AG04449 (cell line): ENCODE measurements around the gene GJB3.

Experiments used
- CTCF ChIA-PET: fragments of 350-600 bp; formaldehyde crosslinking; extraction: SDS; loops from one replicate; lab custom pipeline; 2021; ENCODE audit warnings: antibody characterized with exemption; lab: Yijun Ruan, JAX
- POLR2A ChIA-PET: fragments of 400-600, 350-600 bp; formaldehyde crosslinking; extraction: SDS; loops from one replicate; lab custom pipeline; 2020; ENCODE audit warnings: antibody characterized with exemption, inconsistent platforms; lab: Yijun Ruan, JAX
- DNase-seq: peaks from one replicate; pipeline ENCODE4 v3.0.0-alpha.2; 2010; ENCODE audit warnings: low read depth, low spot score
- H3K4me3 ChIP-seq: 2 replicates; pipeline ENCODE4 v1.5.1; 2011; ENCODE audit warnings: low read depth, mild to moderate bottlenecking, control low read depth, low read length
- TF ChIP-seq, protein P1 (sequence below): IDR thresholded peaks from one replicate; pipeline ENCODE4 v1.5.1; 2011; ENCODE audit warnings: mild to moderate bottlenecking, moderate library complexity, low read length, control low read depth, inconsistent platforms; ENCODE audit not compliant: insufficient read depth; ENCODE audit errors: missing control alignments

Gene GJB3

DNA sequence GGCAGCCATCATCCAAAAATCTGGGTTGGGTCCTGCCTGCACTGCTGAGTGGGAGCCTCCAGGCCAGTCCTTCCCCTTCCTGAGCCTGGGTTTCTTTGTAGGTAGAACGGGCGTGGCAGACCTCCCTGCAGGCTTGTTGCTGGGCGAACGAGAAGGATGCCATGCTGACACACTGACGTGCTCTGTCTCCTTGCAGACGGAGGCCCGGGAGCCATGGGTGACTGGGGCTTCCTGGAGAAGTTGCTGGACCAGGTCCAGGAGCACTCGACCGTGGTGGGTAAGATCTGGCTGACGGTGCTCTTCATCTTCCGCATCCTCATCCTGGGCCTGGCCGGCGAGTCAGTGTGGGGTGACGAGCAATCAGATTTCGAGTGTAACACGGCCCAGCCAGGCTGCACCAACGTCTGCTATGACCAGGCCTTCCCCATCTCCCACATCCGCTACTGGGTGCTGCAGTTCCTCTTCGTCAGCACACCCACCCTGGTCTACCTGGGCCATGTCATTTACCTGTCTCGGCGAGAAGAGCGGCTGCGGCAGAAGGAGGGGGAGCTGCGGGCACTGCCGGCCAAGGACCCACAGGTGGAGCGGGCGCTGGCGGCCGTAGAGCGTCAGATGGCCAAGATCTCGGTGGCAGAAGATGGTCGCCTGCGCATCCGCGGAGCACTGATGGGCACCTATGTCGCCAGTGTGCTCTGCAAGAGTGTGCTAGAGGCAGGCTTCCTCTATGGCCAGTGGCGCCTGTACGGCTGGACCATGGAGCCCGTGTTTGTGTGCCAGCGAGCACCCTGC lies 13.2 kb downstream of the GJB3 start:
- CTCF ChIA-PET = no interaction called here
- DNase-seq = no peak
- TF ChIP-seq, protein P1, sequence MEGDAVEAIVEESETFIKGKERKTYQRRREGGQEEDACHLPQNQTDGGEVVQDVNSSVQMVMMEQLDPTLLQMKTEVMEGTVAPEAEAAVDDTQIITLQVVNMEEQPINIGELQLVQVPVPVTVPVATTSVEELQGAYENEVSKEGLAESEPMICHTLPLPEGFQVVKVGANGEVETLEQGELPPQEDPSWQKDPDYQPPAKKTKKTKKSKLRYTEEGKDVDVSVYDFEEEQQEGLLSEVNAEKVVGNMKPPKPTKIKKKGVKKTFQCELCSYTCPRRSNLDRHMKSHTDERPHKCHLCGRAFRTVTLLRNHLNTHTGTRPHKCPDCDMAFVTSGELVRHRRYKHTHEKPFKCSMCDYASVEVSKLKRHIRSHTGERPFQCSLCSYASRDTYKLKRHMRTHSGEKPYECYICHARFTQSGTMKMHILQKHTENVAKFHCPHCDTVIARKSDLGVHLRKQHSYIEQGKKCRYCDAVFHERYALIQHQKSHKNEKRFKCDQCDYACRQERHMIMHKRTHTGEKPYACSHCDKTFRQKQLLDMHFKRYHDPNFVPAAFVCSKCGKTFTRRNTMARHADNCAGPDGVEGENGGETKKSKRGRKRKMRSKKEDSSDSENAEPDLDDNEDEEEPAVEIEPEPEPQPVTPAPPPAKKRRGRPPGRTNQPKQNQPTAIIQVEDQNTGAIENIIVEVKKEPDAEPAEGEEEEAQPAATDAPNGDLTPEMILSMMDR = no peak
- POLR2A ChIA-PET = no interaction called here
- no peak overlapping the region for H3K4me3 ChIP-seq

DNA sequence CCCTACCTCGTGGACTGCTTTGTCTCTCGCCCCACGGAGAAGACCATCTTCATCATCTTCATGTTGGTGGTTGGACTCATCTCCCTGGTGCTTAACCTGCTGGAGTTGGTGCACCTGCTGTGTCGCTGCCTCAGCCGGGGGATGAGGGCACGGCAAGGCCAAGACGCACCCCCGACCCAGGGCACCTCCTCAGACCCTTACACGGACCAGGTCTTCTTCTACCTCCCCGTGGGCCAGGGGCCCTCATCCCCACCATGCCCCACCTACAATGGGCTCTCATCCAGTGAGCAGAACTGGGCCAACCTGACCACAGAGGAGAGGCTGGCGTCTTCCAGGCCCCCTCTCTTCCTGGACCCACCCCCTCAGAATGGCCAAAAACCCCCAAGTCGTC lies 13.8 kb downstream of the GJB3 start:
- TF ChIP-seq, protein P1 = no peak

DNA sequence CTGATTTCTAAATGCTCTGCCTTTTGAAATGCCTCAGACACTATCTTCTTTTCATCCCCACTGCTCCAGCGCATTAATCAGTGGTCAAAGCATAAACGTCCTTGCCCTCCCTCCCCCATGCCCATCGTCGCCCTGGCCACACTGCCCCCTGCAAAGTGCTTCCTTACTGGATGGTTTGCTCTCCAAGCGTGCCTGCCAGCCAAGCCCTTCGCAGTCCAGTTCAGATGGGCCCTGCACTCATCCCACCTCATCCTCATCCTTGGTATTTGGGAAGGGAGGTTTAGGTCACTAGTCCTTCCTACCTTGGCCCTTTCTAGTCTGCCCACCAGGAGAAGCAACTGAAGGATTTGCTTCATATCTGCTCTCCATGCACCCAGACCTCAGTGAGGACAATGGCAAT lies 14.9 kb downstream of the GJB3 start:
- no peak for DNase-seq
- POLR2A ChIA-PET = no interaction called here
- TF ChIP-seq, protein P1 = no peak
- H3K4me3 ChIP-seq = no peak overlapping the region
- CTCF ChIA-PET = interaction anchor here (1.0 to 1.6 kb wide), 2 partner anchors 9 to 71 kb away, joined by 3 to 7 read pairs; no protein-coding TSS in a partner anchor

More for the DNA sequence above, 13.8 kb downstream of the GJB3 start:
- CTCF ChIA-PET = interaction anchor here (1.0 kb wide), 1 partner anchor 72 kb away, joined by 3 read pairs; no protein-coding TSS in a partner anchor
- no peak for DNase-seq
- POLR2A ChIA-PET = no interaction called here
- no peak overlapping the region for H3K4me3 ChIP-seq

- DNase-seq = no peak
- no peak overlapping the region for H3K4me3 ChIP-seq
- ChIA-PET CTCF (interaction anchor here (1.2 to 1.6 kb wide), 2 partner anchors 10 to 70 kb away, joined by 3 to 7 read pairs; no protein-coding TSS in a partner anchor), POLR2A (no interaction called here)
- TF ChIP-seq, protein P1 = no peak
Observed at GRCh38 chr1:34796990-34797389, 16.0 kb downstream of the GJB3 start.

DNA sequence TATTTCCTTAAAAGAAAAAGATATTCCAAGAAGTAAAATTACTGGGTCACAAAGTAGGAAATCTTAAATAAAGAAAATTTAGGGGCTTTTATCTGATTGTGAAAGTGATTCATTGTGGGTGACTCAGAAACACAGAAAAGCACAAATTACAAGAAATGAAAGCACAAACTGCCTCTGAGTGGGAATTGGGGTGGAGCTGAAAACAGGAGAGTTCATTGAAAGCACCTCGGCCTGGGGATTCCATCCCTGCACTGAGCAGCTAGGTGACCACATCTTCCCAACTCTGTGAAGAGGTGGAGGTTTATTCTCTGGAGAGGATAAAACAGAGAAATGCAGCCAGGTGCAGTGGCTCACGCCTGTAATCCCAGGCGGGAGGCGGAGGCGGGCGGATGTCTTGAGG lies 19.2 kb downstream of the GJB3 start:
- TF ChIP-seq, protein P1 = no peak
- no peak overlapping the region for H3K4me3 ChIP-seq
- CTCF ChIA-PET = no interaction called here
- POLR2A ChIA-PET = no interaction called here
- DNase-seq = no peak

DNA sequence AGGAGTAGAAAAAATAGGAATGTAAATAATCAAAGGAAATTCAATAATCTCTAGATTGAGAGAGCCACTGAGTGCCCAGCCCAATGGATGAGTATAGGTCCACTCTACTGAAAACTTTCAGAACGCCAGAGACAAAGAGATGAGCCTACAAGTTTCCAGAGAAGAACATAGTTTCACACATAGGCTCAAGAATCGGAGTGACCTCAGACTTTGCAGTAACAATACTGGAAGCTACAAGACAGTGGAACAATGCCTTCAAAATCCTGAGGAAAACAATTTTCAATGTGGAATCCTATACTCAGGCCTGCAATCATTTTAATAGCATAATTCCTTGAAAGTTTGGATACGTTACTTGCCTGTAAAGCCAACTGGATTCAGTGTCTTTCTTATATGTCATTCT lies 22.8 kb downstream of the GJB3 start:
- DNase-seq = no peak
- TF ChIP-seq, protein P1 = no peak
- POLR2A ChIA-PET = no interaction called here
- no peak overlapping the region for H3K4me3 ChIP-seq
- CTCF ChIA-PET = interaction anchor here (1.2 to 2.7 kb wide), 3 partner anchors 11 to 49 kb away, joined by 3 to 10 read pairs (median 10); no protein-coding TSS in a partner anchor
